COLO668 (cell line): ENCODE data around the gene GPRIN1.

ENCODE experiments used
- DNase-seq: peaks from one replicate; lab custom pipeline; 2025; ENCODE audit not compliant: unreplicated experiment; lab: John Stamatoyannopoulos, UW

GPRIN1 gene

GRCh38 chr5:176625512-176625911 is 15.6 kb upstream of the GPRIN1 start:
- DNase-seq: no peak

- no peak for DNase-seq
These were observed 15.0 kb upstream of the GPRIN1 start for GRCh38 chr5:176624938-176625337.

- DNase-seq: no peak
These were observed 14.2 kb upstream of the GPRIN1 start for GRCh38 chr5:176624142-176624541.

GRCh38 chr5:176621661-176622079 is 11.7 kb upstream of the GPRIN1 start:
- no peak for DNase-seq

GRCh38 chr5:176620333-176620981 is 10.5 kb upstream of the GPRIN1 start:
- peak; percentile 8 for DNase-seq

- peak; percentile 31 for DNase-seq
These were observed 9.8 kb upstream of the GPRIN1 start for GRCh38 chr5:176619569-176620332.

GRCh38 chr5:176619203-176619568 is 9.2 kb upstream of the GPRIN1 start:
- peak; percentile 86 for DNase-seq

GRCh38 chr5:176618783-176619182 is 8.8 kb upstream of the GPRIN1 start:
- no peak for DNase-seq

- DNase-seq: no peak
These were observed 6.6 kb upstream of the GPRIN1 start for GRCh38 chr5:176616511-176616910.

GRCh38 chr5:176614805-176615478 is 5.0 kb upstream of the GPRIN1 start:
- peak; percentile 47 for DNase-seq

- no peak for DNase-seq
These were observed 2.9 kb upstream of the GPRIN1 start for GRCh38 chr5:176612855-176613254.

- DNase-seq: no peak
These were observed 2.1 kb upstream of the GPRIN1 start for GRCh38 chr5:176612008-176612407.

GRCh38 chr5:176611435-176611834 is 1.5 kb upstream of the GPRIN1 start:
- DNase-seq: no peak

- peak; percentile 54 for DNase-seq
These were observed 448 bp upstream of the GPRIN1 start for GRCh38 chr5:176610435-176610773.

GRCh38 chr5:176608937-176609723 is 826 bp downstream of the GPRIN1 start:
- DNase-seq: peak; percentile 51

GRCh38 chr5:176608142-176608705 is 1.7 kb downstream of the GPRIN1 start:
- DNase-seq: no peak

GRCh38 chr5:176606875-176607274 is 3.1 kb downstream of the GPRIN1 start:
- no peak for DNase-seq

- no peak for DNase-seq
These were observed 3.9 kb downstream of the GPRIN1 start for GRCh38 chr5:176606032-176606431.

GRCh38 chr5:176603091-176603490 is 6.9 kb downstream of the GPRIN1 start:
- no peak for DNase-seq

GRCh38 chr5:176601901-176602482 is 8.0 kb downstream of the GPRIN1 start:
- no peak for DNase-seq
